ENCODE data around the gene CNTN4. TPM values are rescaled to one million over a fixed set of nuclear protein-coding genes. Genes with fewer than 3 reads are reported as not detected.

CNTN4 gene
- total RNA-seq, 1 donor: 0.09 TPM

- TF ChIP-seq CTCF (IDR thresholded peaks at IDR 0.05; ENCODE audit: insufficient read depth, low read length): no peak
- DNase-seq (ENCODE audit: low read depth): no peak
- H3K4me3 ChIP-seq (ENCODE audit: low read depth, low read length): no peak overlapping the region
These were observed 50.1 kb downstream of the CNTN4 start for GRCh38 chr3:2148561-2149340.

- H3K4me3 ChIP-seq (ENCODE audit: low read depth, low read length): no peak overlapping the region
- no peak for TF ChIP-seq CTCF (IDR thresholded peaks at IDR 0.05; ENCODE audit: insufficient read depth, low read length)
- DNase-seq (ENCODE audit: low read depth): no peak
These were observed 54.4 kb downstream of the CNTN4 start for GRCh38 chr3:2153053-2153452.

- no peak for TF ChIP-seq CTCF (IDR thresholded peaks at IDR 0.05; ENCODE audit: insufficient read depth, low read length)
- no peak for DNase-seq (ENCODE audit: low read depth)
- no peak overlapping the region for H3K4me3 ChIP-seq (ENCODE audit: low read depth, low read length)
These were observed 54.9 kb downstream of the CNTN4 start for GRCh38 chr3:2153547-2153946.

- H3K4me3 ChIP-seq (ENCODE audit: low read depth, low read length): no peak overlapping the region
- TF ChIP-seq CTCF (IDR thresholded peaks at IDR 0.05; ENCODE audit: insufficient read depth, low read length): no peak
- peak; percentile 0 for DNase-seq (ENCODE audit: low read depth)
These were observed 56.0 kb downstream of the CNTN4 start for GRCh38 chr3:2154621-2155020.

GRCh38 chr3:2156244-2156847 is 57.7 kb downstream of the CNTN4 start:
- TF ChIP-seq CTCF (IDR thresholded peaks at IDR 0.05; ENCODE audit: insufficient read depth, low read length): peak; percentile 17
- no peak overlapping the region for H3K4me3 ChIP-seq (ENCODE audit: low read depth, low read length)
- DNase-seq (ENCODE audit: low read depth): no peak

- DNase-seq (ENCODE audit: low read depth): no peak
- TF ChIP-seq CTCF (IDR thresholded peaks at IDR 0.05; ENCODE audit: insufficient read depth, low read length): no peak
- H3K4me3 ChIP-seq (ENCODE audit: low read depth, low read length): no peak overlapping the region
These were observed 60.2 kb downstream of the CNTN4 start for GRCh38 chr3:2158828-2159227.

Data from fibroblast of the aortic adventitia (primary cell).